Ammon's horn (tissue), 1 donor: ENCODE data around the gene ITPKB.
A peak's percentile ranks its signal among the peaks of the same experiment; 100 is the strongest.

Source experiments
- DNase-seq: peaks from one replicate; pipeline ENCODE4 v3.0.0-alpha.2; 2016; ENCODE audit warnings: low spot score

The ITPKB gene

DNA sequence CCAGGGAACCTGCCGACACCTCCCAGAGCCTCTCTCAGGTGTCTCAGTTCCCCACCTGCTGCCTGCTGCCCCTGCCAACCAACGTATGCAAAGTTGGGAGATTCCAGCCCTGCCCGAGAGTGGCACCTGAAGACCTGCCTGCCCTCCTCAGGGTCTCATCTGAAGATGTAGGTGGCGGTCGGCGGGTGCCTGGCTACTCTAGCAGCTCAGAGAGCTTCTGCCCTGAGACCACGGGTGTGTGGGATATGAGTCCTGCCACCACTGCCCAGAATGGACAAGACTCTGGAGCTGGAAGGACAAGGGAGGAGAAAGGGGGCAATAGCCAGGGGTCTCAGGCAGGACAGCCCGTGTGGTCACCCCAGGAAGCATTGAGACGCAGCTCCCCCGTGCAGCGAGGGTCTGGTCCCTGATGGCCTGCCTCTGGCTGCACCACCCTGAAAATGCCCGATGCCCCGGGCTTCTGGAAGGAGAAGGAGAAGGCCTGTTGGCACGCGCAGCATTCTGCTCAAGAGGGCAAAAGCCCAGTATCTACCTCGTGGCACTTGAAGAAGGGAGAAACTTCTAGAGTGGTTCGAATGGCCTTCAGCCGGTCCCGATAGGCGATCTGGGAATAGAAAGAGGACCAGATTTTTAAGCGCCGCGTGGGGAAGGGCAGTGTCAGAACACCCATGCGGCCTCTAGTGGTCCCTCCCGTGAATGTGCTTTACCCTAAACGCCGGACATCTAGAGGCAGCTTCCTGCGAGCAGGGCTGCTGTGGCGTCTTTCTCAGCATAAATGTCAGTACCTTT lies 101.7 kb downstream of the ITPKB start:
- DNase-seq: no peak

DNA sequence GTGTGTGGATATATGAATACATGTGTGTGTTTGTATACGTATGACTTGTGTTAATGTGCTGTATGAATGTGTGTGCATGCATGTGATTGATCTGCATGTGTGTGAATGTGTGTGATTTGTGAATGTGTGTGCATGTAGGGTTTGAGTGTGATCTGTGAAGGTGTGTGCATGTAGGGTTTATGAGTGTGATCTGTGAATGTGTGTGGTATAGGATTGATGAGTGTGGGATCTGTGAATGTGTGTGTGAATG lies 102.3 kb downstream of the ITPKB start:
- no peak for DNase-seq

DNA sequence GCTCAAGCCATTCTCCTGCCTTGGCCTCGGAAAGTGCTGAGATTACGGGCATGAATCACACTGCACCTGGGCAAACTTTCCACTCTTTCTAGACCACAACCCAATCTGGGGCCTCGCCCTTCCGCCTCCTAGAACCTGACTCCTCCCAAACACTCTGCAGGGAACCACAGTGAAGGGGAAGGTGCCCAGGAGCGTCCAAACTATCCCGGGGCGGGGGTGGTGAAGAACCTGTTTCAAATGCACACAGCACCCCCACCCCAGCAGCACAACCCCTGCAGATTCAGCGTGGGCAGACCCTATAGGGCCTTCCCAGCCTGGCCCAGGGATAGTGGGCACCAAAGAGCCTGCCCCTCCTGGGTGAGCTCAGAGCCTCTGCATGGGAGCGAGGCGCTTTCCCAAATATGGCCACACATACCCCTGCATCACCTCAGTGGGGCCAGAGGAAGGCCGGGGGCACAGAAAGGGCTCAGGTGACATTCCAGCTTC lies 103.6 kb downstream of the ITPKB start:
- DNase-seq: no peak

DNA sequence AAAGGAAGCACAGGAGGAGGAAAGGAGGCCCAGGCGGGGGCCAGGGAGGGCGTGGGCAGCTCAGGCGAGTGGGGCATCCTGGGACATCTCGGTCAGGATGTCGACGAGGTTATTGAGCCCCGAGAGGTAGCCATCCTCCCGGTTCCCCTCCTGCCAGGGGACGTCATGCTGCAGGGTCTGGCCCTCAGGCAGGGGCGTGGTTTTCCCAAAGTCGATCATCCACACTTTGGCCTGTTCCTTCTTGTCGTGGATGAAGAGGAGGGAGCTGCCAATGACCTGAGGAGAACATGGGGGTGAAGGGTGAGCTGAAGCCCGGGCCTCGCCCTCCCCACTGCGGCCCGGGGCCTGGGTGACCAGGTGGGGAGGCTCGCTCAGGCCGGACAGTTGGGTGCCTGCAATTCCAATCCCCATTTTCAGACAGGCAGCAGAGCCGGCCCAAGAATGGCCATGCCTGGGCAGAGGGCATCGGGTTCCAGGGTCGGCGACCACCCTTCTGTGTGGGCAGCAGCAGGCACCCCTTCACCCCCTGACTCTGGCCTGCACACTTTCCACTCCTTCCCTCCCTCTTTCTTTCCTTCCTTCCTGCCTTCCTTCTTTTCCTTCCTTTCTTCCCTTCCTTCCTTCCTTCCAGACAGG lies 104.4 kb downstream of the ITPKB start:
- DNase-seq: no peak

DNA sequence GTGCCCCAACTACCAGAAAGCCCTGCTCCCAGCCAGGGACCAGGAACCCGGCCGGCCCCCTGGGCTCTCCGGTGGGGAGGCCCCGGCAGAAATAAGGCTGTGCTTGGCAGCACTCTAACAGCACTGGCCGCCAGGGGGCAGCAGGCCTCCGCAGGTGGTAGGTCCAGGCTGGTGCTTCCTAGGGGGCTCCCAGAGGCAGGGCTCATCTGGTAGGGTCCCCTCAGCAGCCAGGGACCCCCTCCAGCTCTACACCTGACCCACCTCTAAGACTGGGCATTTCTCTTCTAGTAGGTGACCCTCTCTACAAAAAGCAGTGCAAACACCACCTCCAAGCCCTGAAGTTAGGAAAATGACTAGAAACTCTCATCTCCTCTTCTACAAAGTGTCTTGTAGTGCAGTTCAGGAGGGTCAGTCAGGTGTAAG lies 104.9 kb downstream of the ITPKB start:
- peak; percentile 89 for DNase-seq

DNA sequence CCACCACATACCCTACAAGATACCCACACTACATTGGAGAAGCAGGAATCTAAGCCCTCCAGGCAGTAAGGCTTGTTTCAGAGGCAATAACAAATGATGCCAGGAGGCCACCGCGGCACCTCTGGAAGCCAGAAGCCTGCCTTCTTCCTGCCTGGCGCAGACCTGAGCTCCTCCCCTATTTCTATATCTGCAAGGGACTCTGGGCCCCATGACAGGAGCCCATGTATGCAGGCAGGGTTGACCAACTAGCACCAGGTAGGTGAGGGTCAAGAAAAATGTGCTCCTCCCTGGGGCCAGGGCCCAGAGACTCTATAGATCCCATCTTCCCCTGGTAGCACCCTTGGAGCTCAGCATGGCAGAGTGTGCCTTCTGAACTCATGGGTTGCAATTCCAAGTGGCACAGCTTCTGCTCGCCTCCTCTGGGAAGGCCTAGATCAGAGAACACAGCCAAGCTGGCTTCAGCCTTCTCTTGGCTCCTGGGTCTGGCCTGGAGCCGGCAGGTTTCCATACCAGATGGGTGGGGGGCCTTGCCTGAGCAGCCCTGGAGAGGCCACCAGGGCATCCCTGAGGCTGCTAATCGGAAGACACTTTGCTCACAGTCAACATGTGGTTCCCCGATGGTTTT lies 105.4 kb downstream of the ITPKB start:
- no peak for DNase-seq

DNA sequence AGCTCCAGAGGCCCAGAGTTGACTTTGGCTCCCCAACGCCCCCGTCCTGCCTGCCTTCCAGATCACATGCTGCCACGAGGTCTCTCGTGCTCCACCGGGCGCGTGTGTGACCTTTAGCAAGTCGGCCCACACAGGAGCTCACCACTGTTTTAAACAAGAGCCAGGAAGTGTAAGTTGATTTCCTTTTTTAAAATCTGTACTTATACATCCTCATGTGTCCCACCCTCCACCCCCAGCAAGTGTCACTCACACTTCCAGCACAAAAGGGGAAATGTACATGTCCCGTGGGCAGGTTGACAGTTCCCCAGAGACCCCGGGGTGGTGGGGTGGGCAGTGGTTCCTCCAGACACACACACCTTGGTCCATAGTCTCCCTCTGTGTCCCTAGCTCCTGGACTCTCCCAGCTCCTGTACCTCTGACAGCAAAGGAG lies 106.1 kb downstream of the ITPKB start:
- DNase-seq: no peak

DNA sequence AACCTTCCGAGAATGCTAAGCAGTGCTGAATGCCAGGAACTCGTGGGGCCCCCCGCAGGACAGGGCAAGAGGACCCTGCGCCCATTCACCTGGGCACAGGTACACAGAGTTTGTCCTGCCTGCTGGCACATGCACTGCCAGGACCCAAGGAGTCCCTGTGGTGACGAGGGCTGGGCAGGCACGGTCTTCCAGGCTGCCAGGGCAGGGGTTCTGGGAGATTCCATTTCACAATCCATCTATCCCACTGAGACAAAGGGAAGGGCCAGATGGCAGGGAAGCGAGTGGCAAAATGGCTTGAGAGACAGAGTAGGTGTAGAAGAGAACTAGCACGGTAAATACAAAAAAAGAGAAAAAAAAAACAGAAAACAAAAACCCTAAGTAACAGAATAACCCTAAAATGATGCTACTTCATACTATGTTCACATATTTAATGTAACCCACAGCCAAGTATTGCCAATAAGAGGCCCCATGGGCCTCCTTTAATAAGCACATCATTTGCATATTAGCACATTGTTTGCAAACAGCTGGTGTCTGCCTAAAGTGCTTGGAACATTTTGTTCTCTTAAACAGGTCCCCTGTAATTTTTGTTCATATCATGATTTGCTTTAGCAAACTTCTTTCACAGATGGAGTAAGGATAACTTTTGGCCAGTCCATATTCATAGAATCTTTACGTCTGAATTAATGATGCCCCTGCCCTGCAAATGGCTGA lies 106.8 kb downstream of the ITPKB start:
- no peak for DNase-seq

DNA sequence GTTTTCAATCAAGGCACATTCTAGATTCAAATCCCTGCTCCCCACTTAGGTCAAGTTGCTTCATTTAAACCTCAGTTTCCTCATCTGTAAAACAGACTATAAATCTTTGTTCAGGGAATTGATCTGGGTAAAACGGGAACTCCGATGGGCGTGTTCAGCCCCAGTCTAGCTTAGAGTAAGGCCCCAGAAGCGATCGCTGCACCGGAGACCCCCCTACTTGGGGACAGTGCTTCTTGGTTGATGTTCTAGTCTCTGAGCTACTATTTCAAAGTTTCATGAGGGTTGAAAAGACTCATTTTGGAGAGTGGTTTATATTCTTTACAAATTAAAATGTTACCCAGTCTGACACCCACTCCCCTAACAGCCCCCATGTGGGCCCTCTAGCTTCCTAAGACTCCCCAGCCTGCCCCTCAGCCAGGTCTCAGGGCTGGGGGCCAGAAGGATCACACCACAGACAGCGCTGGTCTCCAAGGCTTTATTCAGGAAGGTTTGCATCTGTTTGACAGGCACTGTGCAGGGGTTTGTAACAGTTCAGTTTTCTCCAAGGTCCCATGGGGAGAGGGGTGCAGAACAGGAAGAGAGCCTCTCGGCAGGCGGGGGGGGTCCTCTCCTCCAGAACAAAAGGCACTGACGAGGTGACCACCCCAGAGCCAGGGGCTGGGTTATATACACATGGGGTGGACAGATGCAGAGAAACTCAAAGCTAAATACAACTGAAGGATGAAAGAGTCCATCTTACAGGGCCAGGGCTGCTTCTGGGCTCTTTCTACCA lies 107.7 kb downstream of the ITPKB start:
- DNase-seq: no peak

DNA sequence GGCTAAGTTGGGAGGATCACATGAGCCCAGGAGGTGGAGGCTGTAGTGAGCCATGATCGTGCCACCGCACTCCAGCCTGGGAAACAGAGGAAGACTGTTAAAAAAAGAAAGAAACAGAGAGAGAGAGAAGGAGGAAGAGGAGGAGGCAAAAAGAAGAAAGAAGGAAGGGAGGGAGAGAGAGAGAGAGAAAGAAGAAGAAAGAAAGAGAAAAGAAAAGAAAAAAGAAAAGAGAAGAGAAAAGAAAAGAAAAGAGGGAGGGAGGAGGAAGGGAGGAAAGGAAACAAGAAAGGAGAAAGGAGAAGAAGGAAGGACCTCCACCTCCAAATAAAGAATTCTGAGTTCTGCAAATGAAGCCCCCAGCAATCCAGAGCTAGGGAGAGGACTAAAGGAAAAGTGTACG lies 108.5 kb downstream of the ITPKB start:
- no peak for DNase-seq

DNA sequence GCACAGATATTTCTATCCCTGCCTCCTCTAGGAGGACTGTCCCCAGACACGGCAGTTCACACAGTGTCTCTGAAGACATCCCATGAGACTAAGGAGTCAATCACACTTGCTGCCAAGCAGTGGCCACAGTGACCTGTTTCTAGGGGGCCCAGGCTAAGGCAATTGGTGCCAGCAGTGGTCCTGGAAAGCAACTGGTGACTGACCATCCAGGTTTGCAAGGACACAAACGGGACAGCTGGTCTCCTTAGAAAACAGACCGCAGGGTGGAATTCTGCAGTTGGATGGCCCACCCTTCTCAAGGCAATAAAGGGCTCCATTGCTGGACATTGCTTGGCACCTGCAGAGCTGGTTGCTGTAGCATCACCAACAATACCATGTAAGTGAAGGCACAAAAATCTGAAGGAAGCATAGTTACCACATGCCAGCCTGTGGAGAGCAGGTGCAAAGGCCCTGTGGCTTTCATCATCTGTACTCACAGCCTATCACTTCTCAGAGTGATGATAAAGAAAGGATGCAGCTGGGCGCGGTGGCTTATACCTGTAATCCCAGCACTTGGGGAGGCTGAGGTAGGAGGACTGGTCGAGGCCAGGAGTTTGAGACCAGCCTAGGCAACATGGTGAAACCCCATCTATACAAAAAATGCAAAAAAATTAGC lies 109.1 kb downstream of the ITPKB start:
- DNase-seq: no peak

DNA sequence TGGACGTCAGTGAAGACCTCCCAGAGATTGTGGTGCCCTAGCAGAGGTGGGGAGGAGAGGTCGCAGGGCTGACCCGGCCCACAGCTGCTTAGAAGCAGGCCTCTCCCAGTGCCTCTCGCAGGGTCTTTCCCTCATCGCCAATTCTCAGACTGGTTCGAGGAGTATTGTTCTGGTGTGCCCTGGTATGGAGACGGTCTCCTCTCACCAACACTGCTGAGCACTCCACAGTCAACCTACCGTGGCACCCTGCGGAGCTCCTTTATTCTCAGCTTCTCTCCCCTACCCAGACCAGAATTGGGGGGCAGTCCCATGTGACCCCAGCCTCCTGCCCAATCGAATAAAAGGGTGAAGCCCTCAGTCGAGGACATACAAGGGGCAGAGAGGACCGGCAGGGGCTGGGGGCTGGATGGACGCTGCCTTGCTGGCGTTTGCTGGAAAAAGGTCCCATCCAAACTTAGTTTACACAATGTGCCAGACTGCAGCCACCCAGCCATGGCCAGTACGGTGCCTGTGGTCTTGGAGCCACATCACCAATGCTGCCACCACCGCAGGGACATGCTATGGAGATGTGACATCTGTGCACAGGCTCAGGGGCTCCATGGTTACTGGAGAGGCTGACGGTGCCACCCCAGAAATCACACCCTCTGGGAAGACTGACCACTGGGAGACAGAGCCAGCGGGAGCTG lies 109.7 kb downstream of the ITPKB start:
- no peak for DNase-seq

DNA sequence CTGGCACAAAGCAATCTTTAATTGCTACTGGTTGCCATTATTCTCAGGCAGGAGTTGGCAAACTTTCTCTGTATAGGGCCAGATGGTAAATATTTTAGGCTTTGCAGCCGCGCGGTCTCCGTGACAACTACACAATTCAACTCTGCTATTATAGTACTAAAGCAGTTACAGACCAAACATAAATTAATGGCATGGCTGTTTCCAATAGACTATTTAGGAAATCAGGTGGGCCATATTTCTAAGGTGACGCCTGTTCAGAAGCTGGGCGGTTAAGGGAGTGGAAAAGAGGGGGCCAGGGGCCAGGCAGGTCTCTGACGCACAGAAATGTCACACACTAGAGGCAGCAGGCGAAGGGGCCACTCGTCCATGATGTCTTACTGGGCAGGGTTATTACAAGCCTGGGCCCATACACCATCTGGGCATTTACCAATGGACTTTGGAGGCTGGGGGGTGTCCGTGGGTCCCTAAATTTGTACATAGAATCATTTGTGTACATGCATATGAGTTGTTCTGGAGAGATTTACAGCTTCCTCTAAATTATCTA lies 110.4 kb downstream of the ITPKB start:
- DNase-seq: no peak

DNA sequence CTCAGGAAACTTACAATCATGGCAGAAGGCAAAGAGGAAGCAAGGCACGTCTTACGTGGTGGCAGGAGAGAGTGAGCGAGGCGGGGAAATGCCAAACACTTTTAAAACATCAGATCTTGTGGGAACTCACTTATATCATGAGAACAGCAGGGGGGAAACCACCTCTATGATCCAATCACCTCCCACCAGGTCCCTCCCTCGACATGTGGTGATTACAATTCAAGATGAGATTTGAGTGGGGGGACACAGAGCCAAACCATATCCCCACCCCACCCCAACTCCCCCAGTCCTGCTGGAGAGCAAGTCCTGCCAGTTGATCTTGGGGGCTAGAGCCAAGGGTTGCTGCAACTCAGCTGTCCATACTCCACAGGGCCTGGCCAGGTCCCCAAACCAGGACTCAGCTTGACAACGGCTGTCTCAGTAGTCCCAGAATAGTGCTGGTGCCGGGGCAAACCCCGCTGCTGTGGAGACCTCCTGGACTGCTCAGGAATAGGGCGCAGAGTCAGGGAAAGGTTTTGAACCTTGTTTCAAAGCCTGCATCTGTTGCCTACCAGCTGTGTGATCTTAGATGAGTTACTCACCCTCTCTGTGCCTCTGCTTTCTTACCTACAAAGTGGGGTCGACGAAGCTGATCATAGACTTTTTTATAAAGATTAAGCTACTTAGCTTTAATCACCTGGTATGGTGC lies 111.0 kb downstream of the ITPKB start:
- no peak for DNase-seq

DNA sequence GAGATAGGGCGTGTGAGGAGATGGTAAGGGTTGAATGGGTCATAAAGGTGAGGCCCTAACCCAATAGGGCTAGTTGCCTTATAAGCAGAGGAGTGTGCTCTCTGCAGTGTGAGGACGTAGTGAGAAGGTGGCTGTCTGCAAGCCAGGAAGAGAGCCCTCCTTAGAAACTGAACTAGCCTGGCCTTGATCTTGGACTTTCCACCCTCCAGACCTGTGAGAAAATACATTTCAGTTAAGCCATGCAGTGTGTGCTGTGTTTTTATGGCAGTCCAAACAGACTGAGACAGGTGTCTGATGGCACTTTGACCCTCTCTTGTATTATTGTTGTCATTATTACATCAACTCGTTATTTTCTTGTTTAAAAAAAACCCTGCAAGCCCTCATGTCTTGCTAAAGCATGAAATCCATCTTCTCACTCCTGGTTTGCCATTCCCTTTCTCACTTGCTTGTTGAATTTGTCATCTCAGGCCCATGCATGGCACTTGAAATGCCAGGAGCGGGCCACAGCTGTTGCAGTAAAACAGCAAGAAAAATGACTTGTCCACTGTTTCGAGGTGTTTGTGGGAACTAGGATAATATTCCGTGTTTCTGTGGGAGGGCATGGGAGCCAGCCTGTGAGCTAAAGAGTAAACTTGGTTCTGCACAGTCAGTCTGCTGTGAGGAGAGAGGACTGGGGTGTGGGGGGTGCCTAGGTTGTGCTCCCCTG lies 111.9 kb downstream of the ITPKB start:
- no peak for DNase-seq

DNA sequence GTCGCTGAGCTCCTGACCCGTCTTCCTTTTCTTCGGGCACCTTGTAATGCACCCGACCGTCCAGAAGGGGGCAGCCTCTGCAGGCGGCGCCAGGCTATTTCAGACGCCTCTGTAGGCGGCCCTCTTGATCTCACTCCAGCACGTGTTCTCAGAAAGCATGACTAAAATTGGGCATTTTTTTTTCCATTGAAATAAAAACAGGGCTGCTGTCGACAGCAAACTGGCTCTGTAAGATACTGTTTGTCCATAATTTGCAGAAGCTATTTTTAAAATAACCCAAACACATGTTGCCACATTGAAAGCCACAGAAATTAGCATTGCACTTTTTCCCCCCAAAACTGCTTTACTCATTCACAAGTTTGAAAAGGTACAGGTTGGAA lies 112.5 kb downstream of the ITPKB start:
- DNase-seq: peak; percentile 76

DNA sequence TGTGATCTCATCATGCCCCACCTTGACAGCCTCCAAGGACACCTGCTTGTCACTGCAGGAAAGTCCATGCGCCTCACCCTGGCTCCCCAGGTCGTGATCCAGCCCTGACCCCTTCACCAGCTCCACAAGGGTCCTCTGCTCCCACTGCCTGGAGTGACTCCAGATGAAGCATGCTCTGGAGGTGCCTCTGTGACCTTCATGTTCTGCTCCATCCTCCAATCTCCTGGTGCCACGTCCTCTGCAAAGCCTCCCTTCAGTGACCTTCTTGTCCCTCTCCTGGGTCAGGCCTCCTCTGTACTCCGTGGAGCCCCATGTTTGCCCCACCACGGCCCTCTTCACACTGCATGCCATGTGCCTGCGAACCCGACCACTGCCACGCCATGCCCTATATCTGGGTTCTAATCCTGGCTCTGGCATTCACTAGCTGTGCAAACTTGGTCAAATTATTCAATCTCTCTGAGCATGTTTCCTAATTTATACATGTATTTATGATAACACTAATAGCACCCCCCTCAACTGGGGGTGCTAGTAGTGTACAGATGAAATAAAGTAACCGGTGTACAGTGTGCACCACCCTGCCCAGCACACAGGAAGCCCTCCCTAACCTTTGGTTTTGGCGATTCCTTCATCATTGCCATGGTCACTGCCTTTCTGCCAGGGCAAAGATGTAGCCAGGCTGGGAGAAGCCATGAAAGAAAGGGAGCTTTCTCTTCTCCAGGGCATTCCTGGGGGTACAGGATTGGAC lies 113.1 kb downstream of the ITPKB start:
- no peak for DNase-seq

DNA sequence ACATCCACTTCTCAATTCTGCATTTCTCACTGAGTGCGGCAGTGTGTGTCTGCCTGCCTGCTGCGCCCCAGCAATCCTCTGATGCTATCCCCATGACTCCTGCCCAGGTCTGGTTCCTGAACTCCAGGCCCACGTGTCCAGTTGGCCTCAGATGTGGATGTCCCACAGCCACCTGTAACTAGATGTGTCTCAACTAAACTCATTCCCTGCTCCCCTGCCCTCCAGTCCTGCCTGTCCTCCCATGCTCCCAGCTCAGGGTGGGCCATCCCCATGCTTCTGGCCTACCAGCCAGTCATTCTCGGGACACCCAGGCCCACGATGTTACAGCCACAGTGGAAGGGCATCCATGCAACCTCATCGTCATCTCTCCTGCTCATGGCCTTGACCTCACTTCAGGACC lies 113.8 kb downstream of the ITPKB start:
- no peak for DNase-seq

DNA sequence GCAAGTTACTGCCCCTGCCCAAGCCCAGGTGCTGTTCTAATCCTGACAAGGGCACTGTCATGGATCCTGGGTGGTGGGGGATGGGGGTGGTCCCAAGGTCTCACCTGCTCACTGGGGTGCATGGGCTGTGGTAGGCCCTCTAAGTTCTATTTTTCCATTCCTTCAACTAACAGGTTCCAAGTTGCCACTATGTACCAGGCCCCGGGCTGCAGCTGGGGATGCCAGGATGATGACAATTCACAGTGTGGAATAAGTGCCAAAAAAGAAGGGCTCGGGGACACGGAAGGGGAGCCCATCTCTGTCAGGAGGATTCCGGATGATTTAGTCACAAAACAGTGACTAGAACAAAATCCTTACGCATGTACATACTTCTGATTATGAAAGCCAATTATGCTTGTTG lies 114.6 kb downstream of the ITPKB start:
- no peak for DNase-seq
